Heart left ventricle (tissue), 16 donors: ENCODE measurements around the gene FAM222A. TPM values are rescaled to one million over a fixed set of nuclear protein-coding genes. Genes with fewer than 3 reads are reported as not detected.

Experiments used
- ATAC-seq, 4 donors: fragments of 200-7000 bp; cut with Tn5 transposase; one replicate each; pipeline ENCODE4 v1.9.1; 2020 to 2022; ENCODE audit warnings: moderate library complexity in 4 of 4, mild to moderate bottlenecking in 3 of 4, moderate number of reproducible peaks in 1 of 4
- DNase-seq, 5 donors: peaks; one replicate each; pipeline ENCODE4 v3.0.0-alpha.2; 2020
- H3K27ac ChIP-seq, 12 donors: fragments of 200-600 bp; sonication (generic) in 4 of 12; one replicate each; pipeline versions ENCODE4 v1.5.0 to v1.8.0; 2016 to 2022; ENCODE audit warnings: mild to moderate bottlenecking in 2 of 12
- H3K27me3 ChIP-seq, 9 donors: fragments of 200-600 bp; sonication (generic) in 2 of 9; one replicate each; pipeline versions ENCODE4 v1.5.1 to v1.8.0; 2016 to 2022; ENCODE audit warnings: mild to moderate bottlenecking in 3 of 9
- H3K36me3 ChIP-seq, 9 donors: fragments of 200-600 bp; sonication (generic) in 2 of 9; one replicate each; pipeline versions ENCODE4 v1.5.0 to v1.8.0; 2018 to 2022; ENCODE audit warnings: mild to moderate bottlenecking in 2 of 9
- H3K4me1 ChIP-seq, 12 donors: fragments of 200-600 bp; sonication (generic) in 4 of 12; one replicate each; pipeline versions ENCODE4 v1.5.0 to v1.8.0; 2016 to 2022; ENCODE audit warnings: mild to moderate bottlenecking in 3 of 12
- H3K4me3 ChIP-seq, 12 donors: fragments of 200-600 bp; sonication (generic) in 4 of 12; one replicate each; pipeline versions ENCODE4 v1.5.0 to v1.8.0; 2017 to 2022; ENCODE audit warnings: mild to moderate bottlenecking in 9 of 12, moderate library complexity in 4 of 12
- H3K9me3 ChIP-seq, 12 donors: fragments of 200-600 bp; sonication (generic) in 4 of 12; one replicate each; pipeline versions ENCODE4 v1.5.0 to v1.8.0; 2016 to 2022; ENCODE audit warnings: mild to moderate bottlenecking in 1 of 12
- POLR2A ChIP-seq, 2 donors: fragments of 450-650 bp; IDR thresholded peaks; one replicate each; pipeline ENCODE4 v1.6.1; 2017; ENCODE audit warnings: antibody characterized with exemption in 2 of 2, mild to moderate bottlenecking in 2 of 2, moderate library complexity in 2 of 2
- WGBS, 4 donors: extraction: QIAGEN DNeasy Blood & Tissue Kit in 2 of 4; methylation state at CpG; one replicate each; pipeline versions ENCODE4 v1.1.5 to v1.1.7; 2013 to 2018; 5-methylcytosine and 5-hydroxymethylcytosine counted together
- intact Hi-C, 10 donors: fragments of 100-400 bp; cut with DNase I; formaldehyde crosslinking; loops; one replicate each; pipeline versions ENCODE4 v1.11.1 to v1.14.2; 2022
- polyA plus RNA-seq, 2 donors: library from polyadenylated mRNA; stranded (reverse); fragments of 200-250 nt; gene quantifications; one replicate each; pipeline ENCODE4 v1.2.3, GENCODE V29; 2013
- total RNA-seq, 9 donors: library from RNA; depleted of rRNA in 2 of 9; stranded (reverse); fragments of >200 nt in 2 of 9; fragmentation: NEBNext Ultra II Directional in 3 of 9; extraction: Animal tissue kit (Norgen Biotek cat#: 25700) in 3 of 9; gene quantifications; one replicate each; pipeline versions ENCODE4 v1.1.0 to v1.2.4, GENCODE V29; 2016 to 2023
- TF ChIP-seq, protein P1 (sequence below), 12 donors: fragments of 200-600 bp; sonication (generic) in 4 of 12; IDR thresholded peaks; one replicate each; pipeline versions ENCODE4 v1.5.0 to v1.8.0; 2018 to 2022; ENCODE audit warnings: antibody characterized with exemption in 12 of 12, mild to moderate bottlenecking in 5 of 12
- donor health status: ischemic (EF 13 %, LVEDD 7.1; RV severe dilation, severe dysfunction).
- donor health status: healthy with polysubstance abuse.
- donor health status: DM: no; HTN: yes; CAD: no.
- donor health status: DM: no; HTN: no; CAD: no.
- donor health status: ischemic (EF 25% LVEDD 6.9; RV normal size, moderate dysfunction).
- donor health status: ischemic (EF 25% LVEDD 5.7; RV mildly dilated, moderate dysfunction).
- donor health status: healthy.
- donor health status: DM: yes; HTN: yes; CAD: no.
- donor health status: ischemic (EF 35%, LVEDD 5.7; RV mildly dilated, moderate dysfunction).
- donor health status: nonischemic (EF 11% LVEDD 7.7; RV severe dilation, severe dysfunction).
- donor health status: DM: yes; HTN: yes; CAD: no.
- donor health status: PGD.
- donor health status: ischemic (EF 29% LVEDD 5.4; RV normal size, mild dysfunction).
- donor health status: nonischemic (EF 23%, LVEDD 6.1; RV moderate dilation, normal function).

The FAM222A gene
- total and polyA plus RNA-seq, 11 donors = 3.5 to 45.8 (median 10.2) TPM

DNA sequence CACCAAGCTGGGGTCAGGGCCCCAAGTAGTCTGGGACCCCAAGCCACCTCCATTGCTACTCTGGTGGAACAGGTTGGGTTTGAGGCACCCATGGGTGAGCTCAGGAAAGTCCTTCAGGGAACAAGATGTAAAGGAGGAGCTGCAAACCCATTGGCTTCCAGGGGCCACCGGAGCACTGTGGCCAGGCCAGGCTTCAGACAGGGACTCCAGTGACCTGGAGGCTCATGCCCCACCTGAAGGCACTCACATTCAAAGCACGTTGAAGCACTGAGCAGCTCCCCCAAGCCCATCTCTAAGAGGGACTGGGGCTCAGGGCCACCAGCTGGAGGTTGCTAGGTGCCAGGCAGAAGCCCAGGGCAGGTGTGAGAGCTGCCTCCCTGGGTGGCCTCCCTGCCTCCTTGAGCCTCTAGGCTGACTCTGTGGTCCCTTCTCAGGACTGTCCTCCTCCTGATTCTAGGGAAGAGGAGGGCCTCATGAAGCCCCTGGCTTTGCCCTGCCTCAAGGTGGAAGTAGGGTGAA, 49.1 kb downstream of the FAM222A start:
- intact Hi-C loops = loop anchor here in 1 of 10 donors (5.0 kb wide), 1 partner anchor 40 kb away; no protein-coding TSS in a partner anchor
- no peak for DNase-seq
- H3K9me3 ChIP-seq = peaks cover 0 to 7% (median 0%) of the 10 kb centered on the region in 12 donors
- no peaks in the 10 kb centered on the region for H3K27me3 ChIP-seq
- H3K36me3 ChIP-seq = no peaks in the 10 kb centered on the region
- peaks cover 0 to 21% (median 2%) of the 10 kb centered on the region in 12 donors for H3K4me1 ChIP-seq
- H3K27ac ChIP-seq = no peak overlapping the region
- WGBS, 4 donors = 68 to 100% (median 98%) methylated on average over 1 to 2 of the region's 2 CpGs
- ATAC-seq = no peak
- H3K4me3 ChIP-seq = no peak overlapping the region
- TF ChIP-seq, protein P1, sequence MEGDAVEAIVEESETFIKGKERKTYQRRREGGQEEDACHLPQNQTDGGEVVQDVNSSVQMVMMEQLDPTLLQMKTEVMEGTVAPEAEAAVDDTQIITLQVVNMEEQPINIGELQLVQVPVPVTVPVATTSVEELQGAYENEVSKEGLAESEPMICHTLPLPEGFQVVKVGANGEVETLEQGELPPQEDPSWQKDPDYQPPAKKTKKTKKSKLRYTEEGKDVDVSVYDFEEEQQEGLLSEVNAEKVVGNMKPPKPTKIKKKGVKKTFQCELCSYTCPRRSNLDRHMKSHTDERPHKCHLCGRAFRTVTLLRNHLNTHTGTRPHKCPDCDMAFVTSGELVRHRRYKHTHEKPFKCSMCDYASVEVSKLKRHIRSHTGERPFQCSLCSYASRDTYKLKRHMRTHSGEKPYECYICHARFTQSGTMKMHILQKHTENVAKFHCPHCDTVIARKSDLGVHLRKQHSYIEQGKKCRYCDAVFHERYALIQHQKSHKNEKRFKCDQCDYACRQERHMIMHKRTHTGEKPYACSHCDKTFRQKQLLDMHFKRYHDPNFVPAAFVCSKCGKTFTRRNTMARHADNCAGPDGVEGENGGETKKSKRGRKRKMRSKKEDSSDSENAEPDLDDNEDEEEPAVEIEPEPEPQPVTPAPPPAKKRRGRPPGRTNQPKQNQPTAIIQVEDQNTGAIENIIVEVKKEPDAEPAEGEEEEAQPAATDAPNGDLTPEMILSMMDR (IDR thresholded peaks at IDR 0.05) = no peak
- no peak for TF ChIP-seq POLR2A (IDR thresholded peaks at IDR 0.05)

- Histone ChIP-seq H3K27me3 (no peaks in the 10 kb centered on the region), H3K4me3 (no peak overlapping the region), H3K9me3 (peaks cover 0 to 7% (median 0%) of the 10 kb centered on the region in 12 donors), H3K27ac (no peak overlapping the region), H3K4me1 (peaks cover 0 to 21% (median 2%) of the 10 kb centered on the region in 12 donors), H3K36me3 (peaks cover 0 to 3% (median 0%) of the 10 kb centered on the region in 9 donors)
- ATAC-seq = no peak
- TF ChIP-seq, protein P1 (IDR thresholded peaks at IDR 0.05) = no peak
- TF ChIP-seq POLR2A (IDR thresholded peaks at IDR 0.05) = no peak
- intact Hi-C loops = loop anchor here in 1 of 10 donors (5.0 kb wide), 1 partner anchor 41 kb away; no protein-coding TSS in a partner anchor
- peak in 1 of 5 donors; percentile 10 for DNase-seq
- WGBS, 4 donors = 51 to 75% (median 71%) methylated on average over 2 to 3 of the region's 3 CpGs
These were observed 49.7 kb downstream of the FAM222A start for GRCh38 chr12:109763201-109763841.

- H3K9me3 ChIP-seq = peaks cover 0 to 7% (median 0%) of the 10 kb centered on the region in 12 donors
- no peak for ATAC-seq
- TF ChIP-seq, protein P1 (IDR thresholded peaks at IDR 0.05) = peak in 1 of 12 donors; percentile 13
- no peak for TF ChIP-seq POLR2A (IDR thresholded peaks at IDR 0.05)
- intact Hi-C loops = loop anchor here in 1 of 10 donors (5.0 kb wide), 1 partner anchor 42 kb away; no protein-coding TSS in a partner anchor
- peaks cover 0 to 21% (median 2%) of the 10 kb centered on the region in 12 donors for H3K4me1 ChIP-seq
- H3K27me3 ChIP-seq = no peaks in the 10 kb centered on the region
- WGBS, 4 donors = 87 to 95% (median 91%) methylated on average over 3 of the region's 3 CpGs
- peaks cover 0 to 9% (median 0%) of the 10 kb centered on the region in 9 donors for H3K36me3 ChIP-seq
- no peak overlapping the region for H3K27ac ChIP-seq
- no peak overlapping the region for H3K4me3 ChIP-seq
- peak in 1 of 5 donors; percentile 1 for DNase-seq
These were observed 50.5 kb downstream of the FAM222A start for GRCh38 chr12:109764123-109764522.

- Histone ChIP-seq H3K27me3 (no peaks in the 10 kb centered on the region), H3K4me3 (no peak overlapping the region), H3K4me1 (peaks cover 0 to 13% (median 2%) of the 10 kb centered on the region in 12 donors), H3K36me3 (peaks cover 0 to 9% (median 0%) of the 10 kb centered on the region in 9 donors), H3K9me3 (peaks cover 0 to 7% (median 0%) of the 10 kb centered on the region in 12 donors), H3K27ac (no peak overlapping the region)
- WGBS, 4 donors = 79 to 88% (median 87%) methylated on average over 18 of the region's 18 CpGs
- intact Hi-C loops = loop anchor here in 1 of 10 donors (5.0 kb wide), 1 partner anchor 43 kb away; no protein-coding TSS in a partner anchor
- ATAC-seq (no peak), DNase-seq (peak in 1 of 5 donors; percentile 3)
- no peak for TF ChIP-seq POLR2A (IDR thresholded peaks at IDR 0.05)
- TF ChIP-seq, protein P1 (IDR thresholded peaks at IDR 0.05) = no peak
These were observed 51.3 kb downstream of the FAM222A start for GRCh38 chr12:109764776-109765445.
